ENCODE measurements around the gene SERPINE2.
A peak's percentile ranks its signal among the peaks of the same experiment; 100 is the strongest.

Gene SERPINE2

GRCh38 chr2:223959688-223960087 is 79.4 kb downstream of the SERPINE2 start:
- Histone ChIP-seq H3K27ac (ENCODE audit: low read depth, low read length, poor library complexity, severe bottlenecking) (no peak overlapping the region), H3K4me1 (ENCODE audit: insufficient read depth, low read length, severe bottlenecking) (peaks cover 63% of the 10 kb centered on the region), H2AFZ (ENCODE audit: low read length) (no peak overlapping the region), H3K9me2 (ENCODE audit: low read depth, low read length) (no peaks in the 10 kb centered on the region), H3K79me2 (ENCODE audit: insufficient read depth, low read length) (peaks cover 62% of the 10 kb centered on the region), H3K4me2 (ENCODE audit: low read length) (peak overlapping the region; percentile 45), H3K9me3 (ENCODE audit: low read length) (no peaks in the 10 kb centered on the region), H3K27me3 (ENCODE audit: insufficient read depth, low read length) (no peaks in the 10 kb centered on the region), H4K20me1 (ENCODE audit: insufficient read depth, low read length) (no peaks in the 10 kb centered on the region), H3F3A (ENCODE audit: insufficient read depth, low read length) (no peaks in the 10 kb centered on the region), H3K4me3 (ENCODE audit: low read depth, low read length, poor library complexity, severe bottlenecking) (no peak overlapping the region), H3K36me3 (ENCODE audit: insufficient read depth, low read length) (peaks cover 48% of the 10 kb centered on the region), H3K9ac (ENCODE audit: low read length) (no peak overlapping the region)
- TF ChIP-seq, protein P1, sequence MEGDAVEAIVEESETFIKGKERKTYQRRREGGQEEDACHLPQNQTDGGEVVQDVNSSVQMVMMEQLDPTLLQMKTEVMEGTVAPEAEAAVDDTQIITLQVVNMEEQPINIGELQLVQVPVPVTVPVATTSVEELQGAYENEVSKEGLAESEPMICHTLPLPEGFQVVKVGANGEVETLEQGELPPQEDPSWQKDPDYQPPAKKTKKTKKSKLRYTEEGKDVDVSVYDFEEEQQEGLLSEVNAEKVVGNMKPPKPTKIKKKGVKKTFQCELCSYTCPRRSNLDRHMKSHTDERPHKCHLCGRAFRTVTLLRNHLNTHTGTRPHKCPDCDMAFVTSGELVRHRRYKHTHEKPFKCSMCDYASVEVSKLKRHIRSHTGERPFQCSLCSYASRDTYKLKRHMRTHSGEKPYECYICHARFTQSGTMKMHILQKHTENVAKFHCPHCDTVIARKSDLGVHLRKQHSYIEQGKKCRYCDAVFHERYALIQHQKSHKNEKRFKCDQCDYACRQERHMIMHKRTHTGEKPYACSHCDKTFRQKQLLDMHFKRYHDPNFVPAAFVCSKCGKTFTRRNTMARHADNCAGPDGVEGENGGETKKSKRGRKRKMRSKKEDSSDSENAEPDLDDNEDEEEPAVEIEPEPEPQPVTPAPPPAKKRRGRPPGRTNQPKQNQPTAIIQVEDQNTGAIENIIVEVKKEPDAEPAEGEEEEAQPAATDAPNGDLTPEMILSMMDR (IDR thresholded peaks at IDR 0.05; ENCODE audit: low read length): no peak
- TF ChIP-seq EZH2 (IDR thresholded peaks at IDR 0.05; ENCODE audit: borderline replicate concordance, low read length): no peak

DNA sequence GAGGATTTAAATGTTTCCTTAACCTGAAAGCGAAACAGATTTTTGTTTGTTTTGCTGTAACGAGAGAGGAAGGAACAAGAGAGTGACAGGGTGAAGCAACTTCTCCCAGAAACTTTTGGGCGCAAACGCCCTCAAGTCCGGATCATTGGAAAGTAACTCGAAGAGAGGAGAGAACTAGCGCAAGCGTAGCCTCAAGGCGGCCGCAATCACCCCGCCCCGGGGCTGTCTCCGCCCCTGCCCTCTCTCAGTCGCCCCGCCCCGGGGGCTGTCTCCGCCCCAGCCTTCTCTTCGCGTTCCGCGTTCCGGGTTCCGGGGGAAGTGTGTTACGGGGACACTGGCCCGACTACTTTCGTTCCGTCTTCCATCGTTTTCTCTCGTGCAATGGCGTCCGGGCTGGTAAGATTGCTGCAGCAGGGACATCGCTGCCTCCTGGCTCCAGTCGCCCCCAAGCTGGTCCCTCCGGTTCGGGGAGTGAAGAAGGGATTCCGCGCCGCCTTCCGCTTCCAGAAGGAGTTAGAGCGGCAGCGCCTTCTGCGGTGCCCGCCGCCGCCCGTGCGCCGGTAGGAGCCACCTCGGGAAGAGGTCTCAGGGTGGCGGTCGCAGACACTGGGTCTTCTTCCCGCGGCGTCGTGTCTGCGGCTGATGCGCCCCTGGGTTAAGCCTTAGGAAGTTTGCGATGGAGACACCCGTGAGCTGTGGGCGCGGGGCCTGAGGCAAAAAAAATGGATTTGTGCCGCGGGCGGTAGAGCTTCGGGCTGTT is 81.8 kb downstream of the SERPINE2 start, which contains the start of gene MRPL44:
Gene MRPL44, plus strand, starts transcription at position 372 of the 760 bp plus-strand sequence. Its CDS starts 10 bp downstream, at position 382.
- peak within 1 kb of the TSS; percentile 94 for H3K4me2 ChIP-seq (ENCODE audit: low read length)
- peak within 1 kb of the TSS; percentile 94 for H3K9ac ChIP-seq (ENCODE audit: low read length)
- H3K4me3 ChIP-seq (ENCODE audit: low read depth, low read length, poor library complexity, severe bottlenecking): peak within 1 kb of the TSS; percentile 95
- H3K79me2 ChIP-seq (ENCODE audit: insufficient read depth, low read length): peaks cover 48% of the 10 kb centered on the region
- peaks cover 30% of the 10 kb centered on the region for H3K36me3 ChIP-seq (ENCODE audit: insufficient read depth, low read length)
- no peaks in the 10 kb centered on the region for H3K27me3 ChIP-seq (ENCODE audit: insufficient read depth, low read length)
- H3K27ac ChIP-seq (ENCODE audit: low read depth, low read length, poor library complexity, severe bottlenecking): peak within 1 kb of the TSS; percentile 68
- TF ChIP-seq, protein P1 (IDR thresholded peaks at IDR 0.05; ENCODE audit: low read length): no peak
- TF ChIP-seq EZH2 (IDR thresholded peaks at IDR 0.05; ENCODE audit: borderline replicate concordance, low read length): no peak
- H2AFZ ChIP-seq (ENCODE audit: low read length): peak within 1 kb of the TSS; percentile 96
- H3K9me3 ChIP-seq (ENCODE audit: low read length): no peaks in the 10 kb centered on the region
- no peaks in the 10 kb centered on the region for H3K9me2 ChIP-seq (ENCODE audit: low read depth, low read length)
- H4K20me1 ChIP-seq (ENCODE audit: insufficient read depth, low read length): no peaks in the 10 kb centered on the region
- peaks cover 72% of the 10 kb centered on the region for H3K4me1 ChIP-seq (ENCODE audit: insufficient read depth, low read length, severe bottlenecking)
- no peaks in the 10 kb centered on the region for H3F3A ChIP-seq (ENCODE audit: insufficient read depth, low read length)

- Histone ChIP-seq H4K20me1 (ENCODE audit: insufficient read depth, low read length) (no peaks in the 10 kb centered on the region), H3K27ac (ENCODE audit: low read depth, low read length, poor library complexity, severe bottlenecking) (peak overlapping the region; percentile 68), H3K9me3 (ENCODE audit: low read length) (no peaks in the 10 kb centered on the region), H3K36me3 (ENCODE audit: insufficient read depth, low read length) (peaks cover 20% of the 10 kb centered on the region), H2AFZ (ENCODE audit: low read length) (peak overlapping the region; percentile 96), H3F3A (ENCODE audit: insufficient read depth, low read length) (no peaks in the 10 kb centered on the region), H3K9ac (ENCODE audit: low read length) (peak overlapping the region; percentile 61), H3K9me2 (ENCODE audit: low read depth, low read length) (no peaks in the 10 kb centered on the region), H3K4me1 (ENCODE audit: insufficient read depth, low read length, severe bottlenecking) (peaks cover 72% of the 10 kb centered on the region), H3K4me3 (ENCODE audit: low read depth, low read length, poor library complexity, severe bottlenecking) (peak overlapping the region; percentile 95), H3K27me3 (ENCODE audit: insufficient read depth, low read length) (no peaks in the 10 kb centered on the region), H3K79me2 (ENCODE audit: insufficient read depth, low read length) (peaks cover 38% of the 10 kb centered on the region), H3K4me2 (ENCODE audit: low read length) (peak overlapping the region; percentile 66)
- TF ChIP-seq, protein P1 (IDR thresholded peaks at IDR 0.05; ENCODE audit: low read length): no peak
- no peak for TF ChIP-seq EZH2 (IDR thresholded peaks at IDR 0.05; ENCODE audit: borderline replicate concordance, low read length)
These were observed 82.8 kb downstream of the SERPINE2 start for GRCh38 chr2:223956300-223956699.

All from OCI-LY1 (cell line).